ENCODE data around the gene STX18. TPM values are rescaled to one million over a fixed set of nuclear protein-coding genes. Genes with fewer than 3 reads are reported as not detected.

Gene STX18
- total RNA-seq, 8 experiments from 2014 or later: 15.4 to 48.3 (median 22.6) TPM

DNA sequence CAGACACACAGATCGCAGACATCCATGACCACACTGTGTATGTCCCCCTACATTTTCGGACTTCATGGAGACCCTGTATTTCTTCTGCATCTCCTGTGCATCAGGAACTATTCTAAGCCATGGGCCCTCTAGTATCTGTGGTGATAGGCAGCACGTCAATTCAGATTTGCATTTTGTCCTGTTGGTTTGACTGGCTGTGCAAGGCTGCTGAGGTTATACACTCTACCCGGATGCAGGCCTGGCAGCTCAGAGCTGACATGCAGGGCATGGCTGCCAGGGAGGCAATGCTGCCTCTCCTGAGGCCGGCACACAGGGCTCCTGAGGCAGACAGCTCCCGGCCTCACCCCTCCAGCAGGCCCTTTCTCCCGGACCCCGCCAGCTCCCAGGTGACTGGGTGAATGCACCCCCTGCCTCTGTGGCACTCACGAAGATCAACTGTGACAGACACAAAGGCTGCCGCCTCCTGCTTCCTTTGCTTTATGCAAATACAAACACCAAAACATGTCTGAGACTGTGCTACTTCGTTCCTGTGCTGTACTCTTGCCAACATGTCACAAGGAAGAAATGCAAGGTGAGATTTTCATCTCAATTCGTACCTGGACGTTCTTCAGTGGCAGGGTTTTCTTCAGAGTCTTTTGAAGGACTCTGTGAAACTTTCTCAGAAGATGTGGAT lies 103.9 kb downstream of the STX18 start:
- WGBS, 10 experiments: 80 to 100% (median 97%) methylated on average over 2 to 7 of the region's 13 CpGs
- no peak overlapping the region for H3K27ac ChIP-seq
- in situ Hi-C loops (cut with MboI; ENCODE audit: low pct_unique_long_range_greater_than_20kb in 2 of 9, low sequenced_read_pairs in 9 of 9, unreplicated experiment in 9 of 9): no loop called here

GRCh38 chr4:4436244-4436823 lies 105.5 kb downstream of the STX18 start:
- in situ Hi-C loops (cut with MboI; ENCODE audit: low pct_unique_long_range_greater_than_20kb in 2 of 9, low sequenced_read_pairs in 9 of 9, unreplicated experiment in 9 of 9): no loop called here
- ATAC-seq (replicated peaks in 6 of 8): no peak
- H3K4me3 ChIP-seq: no peak overlapping the region
- no peaks in the 10 kb centered on the region for H3K4me1 ChIP-seq (replicated peaks in 1 of 2)
- H3K27ac ChIP-seq: no peak overlapping the region
- 60 to 100% (median 96%) methylated on average over 1 to 2 of the region's 2 CpGs; no CpG with 5 or more reads in 2 of the 10 experiments for WGBS, 10 experiments

More for the DNA sequence above, 103.9 kb downstream of the STX18 start:
- no peak overlapping the region for H3K4me3 ChIP-seq
- H3K4me1 ChIP-seq (replicated peaks in 1 of 2): no peaks in the 10 kb centered on the region
- ATAC-seq (replicated peaks in 6 of 8): no peak

DNA sequence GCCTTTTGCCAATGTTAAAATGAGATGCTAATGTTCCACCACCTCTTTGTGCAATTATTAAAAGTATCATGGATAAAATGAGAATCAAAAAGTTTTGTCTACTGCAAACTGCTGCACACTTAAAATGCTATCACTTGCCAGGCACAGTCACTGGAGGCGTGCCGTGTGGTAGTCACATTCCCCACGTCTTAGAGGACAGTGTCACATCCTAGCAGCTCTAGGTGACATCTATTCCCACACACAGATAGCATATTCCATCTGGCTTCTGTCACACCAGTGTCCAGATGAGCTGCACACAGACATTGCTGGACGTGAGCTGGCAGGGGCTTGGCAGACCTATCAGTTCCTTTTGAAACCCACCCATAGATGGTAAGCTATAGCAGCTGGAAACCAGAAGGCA lies 107.9 kb downstream of the STX18 start:
- 67 to 100% (median 89%) methylated on average over 1 to 3 of the region's 4 CpGs; no CpG with 5 or more reads in 4 of the 10 experiments for WGBS, 10 experiments
- in situ Hi-C loops (cut with MboI; ENCODE audit: low pct_unique_long_range_greater_than_20kb in 2 of 9, low sequenced_read_pairs in 9 of 9, unreplicated experiment in 9 of 9): no loop called here
- ATAC-seq (replicated peaks in 6 of 8): no peak

GRCh38 chr4:4432341-4433125 lies 109.3 kb downstream of the STX18 start:
- Histone ChIP-seq H3K27ac (no peak overlapping the region), H3K4me3 (no peak overlapping the region), H3K4me1 (replicated peaks in 1 of 2) (no peaks in the 10 kb centered on the region)
- ATAC-seq (replicated peaks in 6 of 8): no peak
- 71 to 98% (median 92%) methylated on average over 1 to 8 of the region's 11 CpGs for WGBS, 10 experiments
- in situ Hi-C loops (cut with MboI; ENCODE audit: low pct_unique_long_range_greater_than_20kb in 2 of 9, low sequenced_read_pairs in 9 of 9, unreplicated experiment in 9 of 9): no loop called here

More for the DNA sequence above, 107.9 kb downstream of the STX18 start:
- H3K27ac ChIP-seq: no peak overlapping the region
- H3K4me1 ChIP-seq (replicated peaks in 1 of 2): no peaks in the 10 kb centered on the region
- H3K4me3 ChIP-seq: no peak overlapping the region

- ATAC-seq (replicated peaks in 6 of 8): peak; percentile 84 to 97 (median 96)
- WGBS, 10 experiments: 50 to 100% (median 74%) methylated on average over 1 to 3 of the region's 7 CpGs; no CpG with 5 or more reads in 1 of the 10 experiments
- in situ Hi-C loops (cut with MboI; ENCODE audit: low pct_unique_long_range_greater_than_20kb in 2 of 9, low sequenced_read_pairs in 9 of 9, unreplicated experiment in 9 of 9): no loop called here
- Histone ChIP-seq H3K4me1 (replicated peaks in 1 of 2) (no peaks in the 10 kb centered on the region), H3K27ac (no peak overlapping the region), H3K4me3 (no peak overlapping the region)
Measured at GRCh38 chr4:4430492-4431195, 111.2 kb downstream of the STX18 start.

- Histone ChIP-seq H3K4me3 (no peak overlapping the region), H3K4me1 (replicated peaks in 1 of 2) (peaks cover 2 to 4% of the 10 kb centered on the region in 2 donors), H3K27ac (no peak overlapping the region)
- in situ Hi-C loops (cut with MboI; ENCODE audit: low pct_unique_long_range_greater_than_20kb in 2 of 9, low sequenced_read_pairs in 9 of 9, unreplicated experiment in 9 of 9): no loop called here
- WGBS, 10 experiments: 17 to 100% (median 86%) methylated on average over 2 to 9 of the region's 10 CpGs; no CpG with 5 or more reads in 1 of the 10 experiments
- peak in 5 of 8 experiments; percentile 38 to 81 (median 67) for ATAC-seq (replicated peaks in 6 of 8)
Measured at GRCh38 chr4:4428966-4429875, 112.6 kb downstream of the STX18 start.

- in situ Hi-C loops (cut with MboI; ENCODE audit: low pct_unique_long_range_greater_than_20kb in 2 of 9, low sequenced_read_pairs in 9 of 9, unreplicated experiment in 9 of 9): no loop called here
Measured at GRCh38 chr4:4427886-4428285, 114.0 kb downstream of the STX18 start.

GRCh38 chr4:4427121-4427870 lies 114.6 kb downstream of the STX18 start:
- in situ Hi-C loops (cut with MboI; ENCODE audit: low pct_unique_long_range_greater_than_20kb in 2 of 9, low sequenced_read_pairs in 9 of 9, unreplicated experiment in 9 of 9): no loop called here
- no peak overlapping the region for H3K27ac ChIP-seq
- WGBS, 10 experiments: 73 to 100% (median 87%) methylated on average over 2 to 9 of the region's 12 CpGs; no CpG with 5 or more reads in 1 of the 10 experiments
- peaks cover 11 to 13% of the 10 kb centered on the region in 2 donors for H3K4me1 ChIP-seq (replicated peaks in 1 of 2)
- no peak overlapping the region for H3K4me3 ChIP-seq
- no peak for ATAC-seq (replicated peaks in 6 of 8)

More at GRCh38 chr4:4427886-4428285, 114.0 kb downstream of the STX18 start:
- 59 to 93% (median 78%) methylated on average over 1 to 5 of the region's 5 CpGs; no CpG with 5 or more reads in 3 of the 10 experiments for WGBS, 10 experiments
- H3K27ac ChIP-seq: no peak overlapping the region
- ATAC-seq (replicated peaks in 6 of 8): no peak
- peaks cover 11 to 13% of the 10 kb centered on the region in 2 donors for H3K4me1 ChIP-seq (replicated peaks in 1 of 2)
- no peak overlapping the region for H3K4me3 ChIP-seq

GRCh38 chr4:4426511-4427120 lies 115.2 kb downstream of the STX18 start:
- in situ Hi-C loops (cut with MboI; ENCODE audit: low pct_unique_long_range_greater_than_20kb in 2 of 9, low sequenced_read_pairs in 9 of 9, unreplicated experiment in 9 of 9): no loop called here
- ATAC-seq (replicated peaks in 6 of 8): no peak
- peaks cover 11 to 13% of the 10 kb centered on the region in 2 donors for H3K4me1 ChIP-seq (replicated peaks in 1 of 2)
- H3K27ac ChIP-seq: no peak overlapping the region
- WGBS, 10 experiments: 28 to 100% (median 71%) methylated on average over 2 to 6 of the region's 11 CpGs; no CpG with 5 or more reads in 5 of the 10 experiments
- H3K4me3 ChIP-seq: no peak overlapping the region

DNA sequence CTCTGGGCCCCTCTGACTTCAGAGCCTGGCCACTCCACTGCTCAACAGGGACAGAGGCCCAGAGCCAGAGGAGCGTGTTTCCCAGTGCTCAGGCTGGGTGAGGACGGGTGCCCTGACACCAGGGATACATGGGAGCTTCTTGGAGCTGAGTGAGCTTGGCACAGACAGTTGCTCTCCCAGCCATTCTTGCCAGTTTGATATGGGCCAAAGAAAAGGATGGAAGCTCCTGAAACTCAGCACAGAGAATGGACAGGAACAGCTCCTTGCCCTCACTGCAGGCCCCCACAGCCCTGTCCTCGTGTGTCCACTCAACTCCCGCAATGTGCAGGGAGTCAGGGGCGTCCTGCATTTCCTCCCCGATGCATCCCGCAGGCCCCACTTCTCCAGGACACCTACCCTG lies 116.2 kb downstream of the STX18 start:
- Histone ChIP-seq H3K4me3 (no peak overlapping the region), H3K27ac (no peak overlapping the region), H3K4me1 (replicated peaks in 1 of 2) (peaks cover 11 to 13% of the 10 kb centered on the region in 2 donors)
- 80 to 100% (median 97%) methylated on average over 1 to 3 of the region's 7 CpGs; no CpG with 5 or more reads in 6 of the 10 experiments for WGBS, 10 experiments
- in situ Hi-C loops (cut with MboI; ENCODE audit: low pct_unique_long_range_greater_than_20kb in 2 of 9, low sequenced_read_pairs in 9 of 9, unreplicated experiment in 9 of 9): no loop called here
- ATAC-seq (replicated peaks in 6 of 8): no peak

GRCh38 chr4:4425119-4425690 lies 116.6 kb downstream of the STX18 start:
- Histone ChIP-seq H3K4me3 (no peak overlapping the region), H3K27ac (no peak overlapping the region), H3K4me1 (replicated peaks in 1 of 2) (peaks cover 11 to 13% of the 10 kb centered on the region in 2 donors)
- in situ Hi-C loops (cut with MboI; ENCODE audit: low pct_unique_long_range_greater_than_20kb in 2 of 9, low sequenced_read_pairs in 9 of 9, unreplicated experiment in 9 of 9): no loop called here
- no peak for ATAC-seq (replicated peaks in 6 of 8)
- WGBS, 10 experiments: 72 to 100% (median 93%) methylated on average over 2 to 9 of the region's 13 CpGs
